A549 (cell line): ENCODE data around the gene CD79B. TPM values are rescaled to one million over a fixed set of nuclear protein-coding genes. Genes with fewer than 3 reads are reported as not detected.

ENCODE experiments used
- ATAC-seq, 2 experiments: fragments of 200-7000 bp in 1 of 2; fragments of >200 bp in 1 of 2; cut with Nextera tagmentation in 1 of 2; cut with Tn5 transposase in 1 of 2; 3 replicates each; pipeline versions ENCODE4 v1.8.0 to v1.9.1; 2018 to 2020; ENCODE audit warnings: mild to moderate bottlenecking in 1 of 2, moderate library complexity in 1 of 2
- CTCF ChIA-PET: fragments of 300-600 bp; sonication (Branson Sonifier 250); formaldehyde crosslinking; extraction: SDS; loops from one replicate; lab custom pipeline; 2021; ENCODE audit warnings: antibody characterized with exemption, inconsistent platforms; lab: Yijun Ruan, JAX
- POLR2A ChIA-PET: fragments of 350-600 bp; formaldehyde crosslinking; extraction: SDS; loops from one replicate; lab custom pipeline; 2021; ENCODE audit warnings: antibody characterized with exemption, inconsistent platforms; lab: Yijun Ruan, JAX
- DNase-seq, 2 experiments: peaks; one replicate each; pipeline versions ENCODE4 v3.0.0 to v3.0.0-alpha.2; 2011 to 2016; ENCODE audit warnings: low read depth in 1 of 2, low spot score in 1 of 2
- FAIRE-seq: peaks from 2 replicates; lab custom pipeline; 2011; peaks lifted over from hg19 to GRCh38; lab: Jason Lieb, UNC
- H3K27ac ChIP-seq, 2 experiments: fragments of >200 bp; sonication (Bioruptor Twin); formaldehyde crosslinking; 3 replicates each; pipeline ENCODE4 v1.5.1; 2016 to 2017
- H3K4me1 ChIP-seq: fragments of >200 bp; sonication (Bioruptor Twin); formaldehyde crosslinking; 3 replicates; pipeline ENCODE4 v1.6.1; 2016
- H3K4me2 ChIP-seq: fragments of >200 bp; sonication (Bioruptor Twin); formaldehyde crosslinking; 3 replicates; pipeline ENCODE4 v1.6.1; 2016
- H3K4me3 ChIP-seq: fragments of >200 bp; sonication (Bioruptor Twin); formaldehyde crosslinking; 3 replicates; pipeline ENCODE4 v1.5.1; 2016
- H3K9me3 ChIP-seq: fragments of >200 bp; sonication (Bioruptor Twin); formaldehyde crosslinking; 3 replicates; pipeline ENCODE4 v1.6.1; 2016
- BHLHE40 ChIP-seq: IDR thresholded peaks from 2 replicates; pipeline ENCODE4 v1.6.1; 2012; ENCODE audit warnings: low read depth, low read length, inconsistent platforms
- CEBPB ChIP-seq, 2 experiments: fragments of >200 bp in 1 of 2; sonication (Bioruptor Twin) in 1 of 2; formaldehyde crosslinking in 1 of 2; IDR thresholded peaks; 2 replicates each; pipeline ENCODE4 v1.6.1; 2012 to 2016
- CHD2 ChIP-seq: fragments of 150-350 bp; IDR thresholded peaks from 2 replicates; pipeline ENCODE4 v1.6.1; 2014; ENCODE audit warnings: low read length; ENCODE audit not compliant: partially characterized antibody
- CHD4 ChIP-seq: fragments of 200-600 bp; sonication (generic); IDR thresholded peaks from 2 replicates; pipeline ENCODE4 v1.6.1; 2016; ENCODE audit warnings: antibody characterized with exemption, mild to moderate bottlenecking, borderline replicate concordance
- FOSL2 ChIP-seq, 2 experiments: fragments of 450-650 bp in 1 of 2; fragments of >200 bp in 1 of 2; sonication (Bioruptor Twin) in 1 of 2; formaldehyde crosslinking; IDR thresholded peaks; 2 replicates each; pipeline versions ENCODE4 v1.5.0 to v1.6.1; 2016 to 2020; ENCODE audit warnings: mild to moderate bottlenecking in 1 of 2, moderate library complexity in 1 of 2
- HDAC2 ChIP-seq: fragments of 200-600 bp; sonication (generic); IDR thresholded peaks from 2 replicates; pipeline ENCODE4 v1.6.1; 2016
- HEYL ChIP-seq: fragments of 250-450 bp; sonication (Bioruptor Pico); IDR thresholded peaks from 2 replicates; pipeline ENCODE4 v1.8.0; 2021; ENCODE audit warnings: mild to moderate bottlenecking, moderate library complexity
- HOXA7 ChIP-seq: fragments of 250-450 bp; sonication (Bioruptor Pico); IDR thresholded peaks from 2 replicates; pipeline ENCODE4 v1.5.0; 2020; ENCODE audit warnings: mild to moderate bottlenecking, moderate library complexity
- KDM5A ChIP-seq: fragments of 200-600 bp; sonication (generic); IDR thresholded peaks from 2 replicates; pipeline ENCODE4 v1.6.1; 2016; ENCODE audit warnings: antibody characterized with exemption, mild to moderate bottlenecking
- NFE2L2 ChIP-seq: fragments of 150-350 bp; conservative IDR thresholded peaks from 2 replicates; pipeline ENCODE4 v1.6.1; 2014; ENCODE audit warnings: low read length
- POLR2AphosphoS2 ChIP-seq: conservative IDR thresholded peaks from 2 replicates; pipeline ENCODE4 v1.6.1; 2012; ENCODE audit warnings: low read length, improper control_type of control experiment, inconsistent platforms
- RAD21 ChIP-seq, 2 experiments: fragments of >200 bp in 1 of 2; sonication (Bioruptor Twin) in 1 of 2; formaldehyde crosslinking in 1 of 2; IDR thresholded peaks in 1 of 2; conservative IDR thresholded peaks in 1 of 2; 2 replicates in 1 of 2; 3 replicates in 1 of 2; pipeline ENCODE4 v1.6.1; 2012 to 2018; ENCODE audit warnings: inconsistent platforms in 1 of 2
- RARB ChIP-seq: fragments of 250-450 bp; sonication (Bioruptor Pico); IDR thresholded peaks from 2 replicates; pipeline ENCODE4 v1.8.0; 2021; ENCODE audit warnings: mild to moderate bottlenecking, moderate library complexity
- SMC3 ChIP-seq: fragments of >200 bp; sonication (Bioruptor Twin); formaldehyde crosslinking; IDR thresholded peaks from 3 replicates; pipeline ENCODE4 v1.6.1; 2018; ENCODE audit warnings: inconsistent platforms
- SREBF2 ChIP-seq: fragments of 450-650 bp; IDR thresholded peaks from 2 replicates; pipeline ENCODE4 v1.6.1; 2014; ENCODE audit warnings: mild to moderate bottlenecking, moderate library complexity
- TFCP2L1 ChIP-seq: fragments of 250-450 bp; sonication (Bioruptor Pico); IDR thresholded peaks from 2 replicates; pipeline ENCODE4 v1.5.0; 2021; ENCODE audit warnings: mild to moderate bottlenecking
- ZFP36 ChIP-seq: fragments of 450-650 bp; IDR thresholded peaks from 2 replicates; pipeline ENCODE4 v1.6.1; 2014; ENCODE audit warnings: borderline replicate concordance; ENCODE audit not compliant: partially characterized antibody
- ZNF302 ChIP-seq: fragments of 250-450 bp; sonication (Bioruptor Pico); IDR thresholded peaks from 2 replicates; pipeline ENCODE4 v1.9.0; 2021; ENCODE audit warnings: inconsistent platforms, mild to moderate bottlenecking, moderate library complexity
- WGBS: methylation state at CpG from one replicate; pipeline ENCODE4 v1.1.6; 2017; ENCODE audit errors: missing lambda C conversion rate; 5-methylcytosine and 5-hydroxymethylcytosine counted together
- polyA plus RNA-seq, 4 experiments: library from polyadenylated mRNA; depleted of rRNA in 3 of 4; stranded (reverse); fragments of >200 nt; fragmentation: RNase III in 1 of 4; extraction: RNeasy Plus Mini Kit Qiagen cat#74134 plus additional on column Dnase treatment in 1 of 4; gene quantifications; 2 replicates in 3 of 4; 3 replicates in 1 of 4; pipeline ENCODE4 v1.2.3, GENCODE V29; 2011 to 2017
- TF ChIP-seq, protein P1 (sequence below): fragments of 450-650 bp; IDR thresholded peaks from 2 replicates; pipeline ENCODE4 v1.6.1; 2014; ENCODE audit warnings: antibody characterized with exemption
- TF ChIP-seq, protein P2 (sequence below): fragments of 150-350 bp; IDR thresholded peaks from 2 replicates; pipeline ENCODE4 v1.6.1; 2014; ENCODE audit warnings: low read depth, mild to moderate bottlenecking, low read length
- TF ChIP-seq, protein P3 (sequence below): fragments of >200 bp; sonication (Bioruptor Twin); formaldehyde crosslinking; IDR thresholded peaks from 3 replicates; pipeline ENCODE4 v1.5.1; 2016
- TF ChIP-seq, protein P4 (sequence below): IDR thresholded peaks from 2 replicates; pipeline ENCODE4 v1.6.1; 2012; ENCODE audit warnings: low read depth, borderline replicate concordance

CD79B gene
- polyA plus RNA-seq, 2 of the 4 experiments (the other 2 are of a cell fraction), result 0.14 TPM; not detected in 1

DNA sequence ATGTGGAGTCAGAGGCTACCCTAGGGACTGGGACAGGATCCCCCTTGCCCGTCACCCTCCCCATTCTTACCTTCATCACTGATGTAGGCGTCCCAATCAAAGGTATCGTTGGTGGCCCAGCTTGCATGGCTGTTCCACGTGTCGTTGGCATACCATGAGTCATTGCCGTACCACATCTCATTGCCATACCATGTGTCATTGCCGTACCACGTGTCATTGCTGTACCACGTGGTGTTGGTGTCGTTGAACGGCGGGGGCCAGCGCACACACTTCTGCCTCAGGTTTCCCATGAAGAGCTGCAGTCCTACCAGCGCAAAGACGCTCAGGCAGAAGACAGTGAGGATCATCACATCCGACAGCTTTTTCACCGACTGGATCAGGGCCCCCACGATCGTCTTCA lies 35.8 kb upstream of the CD79B start:
- ATAC-seq, result no peak
- no peak for DNase-seq
- POLR2A ChIA-PET, result no interaction called here
- FAIRE-seq, result no peak
- CTCF ChIA-PET, result interaction anchor here (0.8 to 4.3 kb wide), 12 partner anchors 9 to 354 kb away, joined by 3 to 29 read pairs (median 4); no protein-coding TSS in a partner anchor
- H3K27ac ChIP-seq, result no peak overlapping the region
- no peak overlapping the region for H3K4me2 ChIP-seq
- H3K4me1 ChIP-seq, result no peaks in the 10 kb centered on the region
- WGBS, result 75% methylated on average over 19 of the region's 19 CpGs
- no peaks in the 10 kb centered on the region for H3K9me3 ChIP-seq
- H3K4me3 ChIP-seq, result no peak overlapping the region
- no peak for TF ChIP-seq HOXA7 (CRISPR knock-in tag)
- TF ChIP-seq FOSL2 (IDR thresholded peaks at IDR 0.05), result no peak
- TF ChIP-seq FOSL2 (CRISPR knock-in tag; IDR thresholded peaks at IDR 0.05), result peak; percentile 26
- TF ChIP-seq CHD4, result no peak
- TF ChIP-seq, protein P1, sequence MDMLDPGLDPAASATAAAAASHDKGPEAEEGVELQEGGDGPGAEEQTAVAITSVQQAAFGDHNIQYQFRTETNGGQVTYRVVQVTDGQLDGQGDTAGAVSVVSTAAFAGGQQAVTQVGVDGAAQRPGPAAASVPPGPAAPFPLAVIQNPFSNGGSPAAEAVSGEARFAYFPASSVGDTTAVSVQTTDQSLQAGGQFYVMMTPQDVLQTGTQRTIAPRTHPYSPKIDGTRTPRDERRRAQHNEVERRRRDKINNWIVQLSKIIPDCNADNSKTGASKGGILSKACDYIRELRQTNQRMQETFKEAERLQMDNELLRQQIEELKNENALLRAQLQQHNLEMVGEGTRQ, result peak; percentile 87
- TF ChIP-seq, all 56 proteins: peak for 2

DNA sequence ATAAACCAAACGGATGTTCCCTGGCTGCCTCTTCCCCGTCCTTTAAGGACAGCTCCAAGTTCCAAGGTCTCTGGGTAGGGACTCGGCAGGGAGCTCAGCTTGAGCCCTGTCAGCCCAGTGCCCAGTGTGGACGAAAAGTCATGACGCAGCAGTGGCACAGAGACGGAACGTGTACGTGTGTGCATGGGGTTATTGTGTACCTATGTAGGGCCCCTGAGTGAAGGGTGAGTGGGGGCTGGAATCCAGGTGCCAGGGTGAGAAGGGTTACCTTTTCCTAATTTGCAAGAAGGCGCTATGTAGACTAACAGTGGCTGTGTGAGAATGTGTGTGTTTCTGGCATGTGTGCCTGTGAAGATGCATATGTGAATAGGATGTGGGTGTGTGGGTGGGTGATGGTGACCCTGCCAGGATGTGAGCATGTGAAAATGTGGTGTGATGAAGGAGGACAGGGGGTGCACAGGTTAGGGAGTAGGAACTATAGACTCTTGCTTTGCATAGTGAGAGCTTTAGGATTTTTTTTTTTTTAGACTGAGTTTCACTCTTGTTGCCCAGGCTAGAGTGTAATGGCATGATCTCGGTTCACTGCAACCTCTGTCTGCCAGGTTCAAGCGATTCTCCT lies 34.6 kb upstream of the CD79B start:
- H3K9me3 ChIP-seq, result no peaks in the 10 kb centered on the region
- FAIRE-seq (no peak), DNase-seq (no peak), ATAC-seq (0 out of 6 replicates have a peak, but pooled peaks of 1 of the 2 experiments have one; percentile 25)
- 0 out of 3 replicates have a peak, but pooled peaks cover 2% of the 10 kb centered on the region for H3K4me1 ChIP-seq
- H3K4me3 ChIP-seq, result no peak overlapping the region
- ChIA-PET POLR2A (no interaction called here), CTCF (interaction anchor here (0.6 to 4.3 kb wide), 12 partner anchors 9 to 88 kb away, joined by 3 to 29 read pairs (median 4); partner anchors contain the start of gene GH1)
- WGBS, result 66% methylated on average over 11 of the region's 11 CpGs
- TF ChIP-seq, protein P1, result no peak
- no peak for TF ChIP-seq CHD2
- no peak for TF ChIP-seq SREBF2
- TF ChIP-seq ZNF302, result no peak
- TF ChIP-seq ZFP36, result no peak
- TF ChIP-seq BHLHE40, result no peak
- no peak for TF ChIP-seq CHD4
- no peak for TF ChIP-seq CEBPB (IDR thresholded peaks at IDR 0.05)
- no peak for TF ChIP-seq NFE2L2
- TF ChIP-seq, protein P2, sequence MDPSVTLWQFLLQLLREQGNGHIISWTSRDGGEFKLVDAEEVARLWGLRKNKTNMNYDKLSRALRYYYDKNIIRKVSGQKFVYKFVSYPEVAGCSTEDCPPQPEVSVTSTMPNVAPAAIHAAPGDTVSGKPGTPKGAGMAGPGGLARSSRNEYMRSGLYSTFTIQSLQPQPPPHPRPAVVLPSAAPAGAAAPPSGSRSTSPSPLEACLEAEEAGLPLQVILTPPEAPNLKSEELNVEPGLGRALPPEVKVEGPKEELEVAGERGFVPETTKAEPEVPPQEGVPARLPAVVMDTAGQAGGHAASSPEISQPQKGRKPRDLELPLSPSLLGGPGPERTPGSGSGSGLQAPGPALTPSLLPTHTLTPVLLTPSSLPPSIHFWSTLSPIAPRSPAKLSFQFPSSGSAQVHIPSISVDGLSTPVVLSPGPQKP, result no peak
- TF ChIP-seq HEYL (CRISPR knock-in tag), result no peak
- no peak overlapping the region for H3K4me2 ChIP-seq
- H3K27ac ChIP-seq, result no peak overlapping the region

DNA sequence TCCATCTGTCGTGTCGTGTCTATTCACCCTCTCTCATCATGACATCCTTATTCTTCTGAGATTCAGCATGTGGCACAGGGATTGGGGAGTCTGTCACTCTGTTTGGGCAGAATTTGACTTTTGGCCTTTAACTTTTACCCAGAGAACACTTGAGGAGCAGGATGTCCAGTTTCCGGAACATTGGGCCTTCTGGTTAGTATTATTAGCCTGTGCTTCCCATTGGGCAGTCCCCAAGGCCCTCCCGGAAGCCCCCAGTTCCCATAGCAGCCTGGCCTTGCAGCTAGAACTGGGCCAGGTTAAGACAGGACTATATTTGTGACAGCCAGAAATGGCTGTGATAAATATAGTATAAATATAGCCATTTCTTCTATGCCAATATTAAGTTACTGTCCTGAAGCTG lies 31.0 kb upstream of the CD79B start:
- POLR2A ChIA-PET, result no interaction called here
- Histone ChIP-seq H3K27ac (no peak overlapping the region), H3K4me2 (no peak overlapping the region), H3K9me3 (no peaks in the 10 kb centered on the region), H3K4me3 (no peak overlapping the region), H3K4me1 (peaks cover 10% of the 10 kb centered on the region; the same call in 2 of the 3 replicates)
- TF ChIP-seq SREBF2, result no peak
- TF ChIP-seq, protein P3, sequence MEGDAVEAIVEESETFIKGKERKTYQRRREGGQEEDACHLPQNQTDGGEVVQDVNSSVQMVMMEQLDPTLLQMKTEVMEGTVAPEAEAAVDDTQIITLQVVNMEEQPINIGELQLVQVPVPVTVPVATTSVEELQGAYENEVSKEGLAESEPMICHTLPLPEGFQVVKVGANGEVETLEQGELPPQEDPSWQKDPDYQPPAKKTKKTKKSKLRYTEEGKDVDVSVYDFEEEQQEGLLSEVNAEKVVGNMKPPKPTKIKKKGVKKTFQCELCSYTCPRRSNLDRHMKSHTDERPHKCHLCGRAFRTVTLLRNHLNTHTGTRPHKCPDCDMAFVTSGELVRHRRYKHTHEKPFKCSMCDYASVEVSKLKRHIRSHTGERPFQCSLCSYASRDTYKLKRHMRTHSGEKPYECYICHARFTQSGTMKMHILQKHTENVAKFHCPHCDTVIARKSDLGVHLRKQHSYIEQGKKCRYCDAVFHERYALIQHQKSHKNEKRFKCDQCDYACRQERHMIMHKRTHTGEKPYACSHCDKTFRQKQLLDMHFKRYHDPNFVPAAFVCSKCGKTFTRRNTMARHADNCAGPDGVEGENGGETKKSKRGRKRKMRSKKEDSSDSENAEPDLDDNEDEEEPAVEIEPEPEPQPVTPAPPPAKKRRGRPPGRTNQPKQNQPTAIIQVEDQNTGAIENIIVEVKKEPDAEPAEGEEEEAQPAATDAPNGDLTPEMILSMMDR, result no peak
- no peak for TF ChIP-seq CHD4
- TF ChIP-seq, protein P4, sequence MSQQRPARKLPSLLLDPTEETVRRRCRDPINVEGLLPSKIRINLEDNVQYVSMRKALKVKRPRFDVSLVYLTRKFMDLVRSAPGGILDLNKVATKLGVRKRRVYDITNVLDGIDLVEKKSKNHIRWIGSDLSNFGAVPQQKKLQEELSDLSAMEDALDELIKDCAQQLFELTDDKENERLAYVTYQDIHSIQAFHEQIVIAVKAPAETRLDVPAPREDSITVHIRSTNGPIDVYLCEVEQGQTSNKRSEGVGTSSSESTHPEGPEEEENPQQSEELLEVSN, result no peak
- TF ChIP-seq SMC3, result no peak
- TF ChIP-seq HOXA7 (CRISPR knock-in tag), result no peak
- TF ChIP-seq, protein P2, result no peak
- TF ChIP-seq TFCP2L1 (CRISPR knock-in tag), result no peak
- no peak for TF ChIP-seq RARB
- no peak for TF ChIP-seq KDM5A
- no peak for TF ChIP-seq HDAC2
- no peak for TF ChIP-seq RAD21 (conservative IDR thresholded peaks at IDR 0.05 in 1 of 2, IDR thresholded peaks at IDR 0.05 in 1 of 2)
- TF ChIP-seq POLR2AphosphoS2, result no peak
- ATAC-seq, result no peak
- peak; percentile 13 for FAIRE-seq
- no peak for DNase-seq
- 90% methylated on average over 4 of the region's 4 CpGs for WGBS
- CTCF ChIA-PET, result interaction anchor here (0.6 to 4.0 kb wide), 4 partner anchors 17 to 51 kb away, joined by 5 to 21 read pairs (median 12); partner anchors contain the start of genes CSHL1 and GH1
